Right lobe of liver (tissue), 6 donors: ENCODE data around the gene UTF1. TPM values are rescaled to one million over a fixed set of nuclear protein-coding genes. Genes with fewer than 3 reads are reported as not detected.

Experiments used
- ATAC-seq, 4 donors: fragments of 200-7000 bp; cut with Tn5 transposase; one replicate each; pipeline ENCODE4 v1.9.1; 2020; ENCODE audit warnings: mild to moderate bottlenecking in 4 of 4, moderate library complexity in 4 of 4
- DNase-seq, 3 donors: peaks; one replicate each; pipeline ENCODE4 v3.0.0-alpha.2; 2020
- H3K27ac ChIP-seq, 3 donors: fragments of 200-600 bp; one replicate each; pipeline ENCODE4 v1.8.0; 2022
- H3K27me3 ChIP-seq, 2 donors: fragments of 200-600 bp; one replicate each; pipeline ENCODE4 v1.8.0; 2022
- H3K36me3 ChIP-seq, 4 donors: fragments of 200-600 bp; sonication (generic) in 1 of 4; one replicate each; pipeline versions ENCODE4 v1.5.1 to v1.8.0; 2017 to 2022; ENCODE audit warnings: control low read depth in 1 of 4
- H3K4me1 ChIP-seq, 4 donors: fragments of 200-600 bp; sonication (generic) in 1 of 4; one replicate each; pipeline versions ENCODE4 v1.5.1 to v1.8.0; 2017 to 2022; ENCODE audit warnings: control low read depth in 1 of 4
- H3K4me3 ChIP-seq, 3 donors: fragments of 200-600 bp; one replicate each; pipeline ENCODE4 v1.8.0; 2022
- H3K9me3 ChIP-seq, 4 donors: fragments of 200-600 bp; sonication (generic) in 1 of 4; one replicate each; pipeline versions ENCODE4 v1.5.1 to v1.8.0; 2017 to 2022; ENCODE audit warnings: control low read depth in 1 of 4
- CTCF ChIP-seq, 4 donors: fragments of 200-600 bp in 3 of 4; fragments of 450-650 bp in 1 of 4; IDR thresholded peaks; one replicate each; pipeline versions ENCODE4 v1.5.1 to v1.8.0; 2016 to 2022; ENCODE audit warnings: antibody characterized with exemption in 4 of 4, mild to moderate bottlenecking in 2 of 4
- POLR2A ChIP-seq: fragments of 450-650 bp; IDR thresholded peaks from one replicate; pipeline ENCODE4 v1.6.1; 2017; ENCODE audit warnings: antibody characterized with exemption, mild to moderate bottlenecking
- WGBS: methylation state at CpG from one replicate; pipeline ENCODE4 v1.1.6; 2018; ENCODE audit warnings: low coverage, low lambda C conversion rate; ENCODE audit not compliant: insufficient coverage; ENCODE audit errors: missing lambda C conversion rate; 5-methylcytosine and 5-hydroxymethylcytosine counted together
- intact Hi-C, 2 donors: fragments of 100-400 bp; cut with DNase I; formaldehyde crosslinking; loops; one replicate each; pipeline versions ENCODE4 v1.11.2 to v1.14.1; 2022
- total RNA-seq, 6 experiments: library from RNA; depleted of rRNA in 2 of 6; stranded (reverse); fragments of >200 nt in 2 of 6; fragmentation: NEBNext Ultra II Directional in 3 of 6; extraction: Animal tissue kit (Norgen Biotek cat#: 25700) in 3 of 6; gene quantifications; one replicate each; pipeline versions ENCODE4 v1.1.0 to v1.2.4, GENCODE V29; 2016 to 2023
- donor health status: DM: no; HTN: yes; CAD: no.
- donor health status: DM: no; HTN: no; CAD: no.
- donor health status: DM: no; HTN: no; CAD: no.
- donor health status: DM: no; HTN: yes; CAD: no.
- donor health status: DM: no; HTN: yes; CAD: no.

Gene UTF1
- total RNA-seq, 6 experiments from 2014 or later: not detected

GRCh38 chr10:133210398-133211140 is 19.4 kb upstream of the UTF1 start:
- Histone ChIP-seq H3K4me1 (no peaks in the 10 kb centered on the region), H3K27ac (no peak overlapping the region), H3K27me3 (no peaks in the 10 kb centered on the region), H3K36me3 (no peaks in the 10 kb centered on the region), H3K4me3 (no peak overlapping the region), H3K9me3 (no peaks in the 10 kb centered on the region)
- intact Hi-C loops: no loop called here
- ATAC-seq (no peak), DNase-seq (no peak)
- TF ChIP-seq POLR2A (no peak), CTCF (IDR thresholded peaks at IDR 0.05) (no peak)
- WGBS: 75% methylated on average over 15 of the region's 27 CpGs

GRCh38 chr10:133211141-133211830 is 18.7 kb upstream of the UTF1 start:
- no peaks in the 10 kb centered on the region for H3K9me3 ChIP-seq
- intact Hi-C loops: no loop called here
- DNase-seq (no peak), ATAC-seq (no peak)
- no peak overlapping the region for H3K27ac ChIP-seq
- no peaks in the 10 kb centered on the region for H3K36me3 ChIP-seq
- H3K4me3 ChIP-seq: no peak overlapping the region
- H3K4me1 ChIP-seq: no peaks in the 10 kb centered on the region
- TF ChIP-seq POLR2A (no peak), CTCF (IDR thresholded peaks at IDR 0.05) (no peak)
- no CpG with 5 or more reads among the region's 25 CpGs for WGBS
- no peaks in the 10 kb centered on the region for H3K27me3 ChIP-seq

- Histone ChIP-seq H3K9me3 (no peaks in the 10 kb centered on the region), H3K36me3 (no peaks in the 10 kb centered on the region), H3K27ac (no peak overlapping the region), H3K27me3 (no peaks in the 10 kb centered on the region), H3K4me1 (no peaks in the 10 kb centered on the region), H3K4me3 (no peak overlapping the region)
- intact Hi-C loops: no loop called here
- ATAC-seq (no peak), DNase-seq (no peak)
- TF ChIP-seq POLR2A: no peak
- no peak for TF ChIP-seq CTCF (IDR thresholded peaks at IDR 0.05)
- 69% methylated on average over 17 of the region's 34 CpGs for WGBS
Measured at GRCh38 chr10:133211959-133212852, 17.8 kb upstream of the UTF1 start.

- ATAC-seq (peak in 1 of 4 donors; percentile 6), DNase-seq (no peak)
- 55% methylated on average over 4 of the region's 20 CpGs for WGBS
- H3K9me3 ChIP-seq: no peaks in the 10 kb centered on the region
- no peaks in the 10 kb centered on the region for H3K27me3 ChIP-seq
- TF ChIP-seq CTCF (IDR thresholded peaks at IDR 0.05): no peak
- no peak for TF ChIP-seq POLR2A
- no peaks in the 10 kb centered on the region for H3K36me3 ChIP-seq
- intact Hi-C loops: no loop called here
- no peak overlapping the region for H3K27ac ChIP-seq
- no peak overlapping the region for H3K4me3 ChIP-seq
- H3K4me1 ChIP-seq: no peaks in the 10 kb centered on the region
Measured at GRCh38 chr10:133212853-133213494, 17.0 kb upstream of the UTF1 start.
